NCI-H2107 (cell line): ENCODE results near the gene RALA.
A peak's percentile ranks its signal among the peaks of the same experiment; 100 is the strongest.
"Not testable (repeated sequence)": the region's sequence is repeated elsewhere in the genome, so short reads cannot be mapped to it uniquely, and the experiment has no call there.

Experiments
- DNase-seq: peaks from one replicate; lab custom pipeline; 2025; lab: John Stamatoyannopoulos, UW

RALA gene

DNA sequence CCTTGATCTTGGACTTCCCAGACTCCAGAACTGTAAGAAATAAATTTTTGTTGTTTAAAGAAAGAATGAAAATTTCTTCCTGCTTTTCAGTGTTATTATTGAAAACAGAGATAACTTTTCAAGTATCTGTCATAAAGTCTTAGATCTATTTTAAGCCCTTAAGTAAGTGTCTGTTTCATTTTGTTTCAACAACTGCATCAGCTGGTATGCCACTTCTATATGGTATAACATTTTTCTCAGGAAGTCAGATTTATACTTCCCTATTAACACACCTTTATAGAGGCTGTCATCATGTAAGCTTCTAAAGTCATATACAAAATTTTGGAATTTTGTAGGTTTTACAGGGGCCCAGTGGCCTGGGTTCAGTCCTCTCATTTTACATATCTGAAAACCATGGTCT, 24.4 kb downstream of the RALA start:
- no peak for DNase-seq

DNA sequence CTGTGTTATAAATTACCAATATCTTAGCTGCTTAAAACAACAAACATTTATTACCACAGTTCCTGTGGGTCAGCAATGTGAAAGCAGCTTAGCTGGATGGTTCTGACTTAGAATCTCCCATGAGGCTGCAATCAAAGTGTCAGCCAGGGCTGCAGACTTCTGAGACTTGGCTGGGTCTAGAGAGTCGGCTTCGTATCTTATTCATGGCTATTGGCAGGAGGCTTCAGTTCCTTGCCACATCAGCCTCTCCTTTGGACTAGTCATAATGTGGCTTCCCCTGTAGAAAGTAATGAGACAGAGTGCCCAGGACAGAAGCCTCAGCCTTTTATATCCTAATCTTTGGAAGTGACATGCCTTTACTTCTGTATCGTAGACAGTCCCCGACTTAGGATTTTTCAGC, 27.3 kb downstream of the RALA start:
- no peak for DNase-seq

DNA sequence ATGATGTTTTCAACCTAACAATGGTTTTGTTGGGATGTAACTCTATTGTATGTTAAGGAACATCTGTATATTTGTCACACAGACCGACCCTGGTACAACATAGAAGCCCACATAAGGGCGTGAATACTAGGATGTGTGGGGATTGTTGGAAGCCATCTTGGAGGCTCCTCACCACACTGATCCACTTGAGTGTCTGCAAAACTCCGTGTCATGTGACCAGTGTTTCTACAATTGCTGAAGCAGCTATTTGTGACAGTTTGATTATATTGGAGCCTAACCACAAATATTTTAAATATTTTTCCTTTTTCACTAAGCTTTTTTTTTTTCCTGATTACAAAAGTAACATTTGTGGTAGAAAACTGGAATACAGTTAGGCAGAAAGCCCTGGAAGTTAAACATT, 27.9 kb downstream of the RALA start:
- no peak for DNase-seq

DNA sequence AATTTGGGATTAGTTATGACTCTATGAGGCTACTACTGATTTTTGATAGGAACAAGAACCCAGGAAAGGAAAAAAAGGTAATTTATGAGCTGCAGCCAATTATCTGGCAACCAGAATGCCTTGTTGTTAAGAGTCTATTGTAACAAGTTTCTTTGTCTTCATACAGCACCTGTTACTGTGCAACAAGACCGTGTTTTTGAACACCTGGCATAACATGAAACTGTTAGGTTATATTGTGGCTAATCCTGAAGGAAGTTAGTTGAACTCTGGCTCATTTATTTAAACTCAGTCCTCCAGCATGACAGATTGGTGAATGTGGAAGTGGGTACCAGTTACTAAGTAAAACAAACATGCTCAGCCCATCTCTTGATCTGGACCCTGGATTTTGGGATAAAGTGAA, 33.0 kb downstream of the RALA start:
- peak; percentile 62 for DNase-seq

DNA sequence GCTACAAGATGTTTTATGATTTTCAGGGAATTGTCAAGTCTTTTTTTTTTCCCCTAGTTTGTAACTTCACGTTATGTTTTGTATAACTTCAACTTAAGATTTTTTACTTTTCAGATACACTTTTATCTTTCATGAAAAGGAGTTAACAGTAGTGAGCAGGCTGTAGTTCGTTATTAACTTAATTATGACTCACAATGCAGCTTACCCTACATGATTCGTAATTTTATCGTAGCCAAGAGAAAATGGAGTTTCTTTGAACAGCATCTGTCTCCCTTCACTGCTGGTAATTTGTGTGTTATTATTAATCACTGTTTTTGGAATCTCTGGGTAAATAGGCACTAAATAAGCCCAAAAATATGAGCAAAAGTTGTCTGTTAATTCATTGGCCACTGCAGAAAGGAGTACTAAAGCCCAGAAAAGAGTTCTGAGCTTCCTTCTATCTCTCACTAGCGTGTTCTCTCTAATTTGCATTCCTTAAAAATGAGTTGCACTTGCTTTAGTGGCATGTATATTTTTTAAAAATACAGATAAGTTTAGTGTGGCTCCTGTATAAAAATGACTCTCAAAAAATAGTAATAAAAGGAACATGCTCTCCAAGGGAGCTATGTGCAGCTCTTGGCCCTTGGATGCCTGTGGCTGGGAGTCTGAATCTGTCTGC, 36.1 kb downstream of the RALA start:
- DNase-seq: no peak

DNA sequence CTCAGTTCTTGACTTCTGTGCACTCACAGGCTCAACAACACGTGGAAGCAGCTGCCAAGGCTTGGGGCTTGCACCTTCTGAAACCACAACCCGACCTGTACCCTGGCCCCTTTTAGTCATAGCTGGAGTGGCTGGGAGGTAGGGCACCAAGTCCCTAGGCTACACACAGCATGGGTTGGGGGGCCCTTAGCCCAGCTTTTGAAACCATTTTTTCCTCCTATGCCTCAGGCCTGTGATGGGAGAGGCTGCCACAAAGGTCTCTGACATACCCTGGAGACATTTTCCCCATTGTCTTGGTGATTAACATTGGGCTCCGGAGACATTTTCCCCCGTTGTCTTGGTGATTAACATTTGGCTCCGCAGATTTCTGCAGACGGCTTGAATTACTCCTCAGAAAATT, 38.6 kb downstream of the RALA start:
- DNase-seq: no peak

DNA sequence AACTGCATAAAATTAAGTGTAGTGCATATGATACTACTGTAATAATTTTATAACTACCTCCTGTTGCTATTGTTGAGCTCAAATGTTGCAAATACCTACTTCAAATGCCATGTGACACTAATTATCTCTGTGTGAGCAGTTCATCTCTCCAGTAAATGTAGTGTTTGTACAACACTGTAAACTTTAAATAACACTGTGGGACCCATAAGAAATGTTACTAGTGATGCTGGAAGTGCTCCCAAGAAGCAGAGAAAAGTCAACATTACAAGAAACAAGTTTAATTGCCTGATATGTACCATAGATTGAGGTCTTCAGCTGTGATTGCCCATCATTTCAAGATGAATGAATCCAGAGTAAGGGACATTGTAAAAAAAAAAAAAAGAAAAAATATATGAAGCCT, 39.9 kb downstream of the RALA start:
- DNase-seq: no peak

DNA sequence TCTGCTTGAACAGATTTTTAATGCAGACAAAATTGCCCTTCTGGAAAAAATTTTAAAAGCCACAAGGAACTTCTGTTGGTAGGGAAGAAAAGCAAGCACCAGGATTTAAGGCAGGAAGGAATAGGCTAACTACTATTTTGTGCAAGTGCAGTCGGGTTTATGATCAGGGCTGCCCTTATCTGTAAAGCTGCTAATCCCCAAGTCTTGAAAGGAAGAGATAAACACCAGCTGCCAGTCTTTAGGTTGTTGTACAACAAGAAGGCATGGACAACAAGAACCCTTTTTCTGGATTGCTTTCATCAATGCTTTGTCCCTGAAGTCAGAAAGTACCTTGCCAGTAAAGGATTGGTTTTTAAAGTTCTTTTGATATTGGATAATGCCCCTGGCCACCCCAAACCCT, 40.7 kb downstream of the RALA start:
- DNase-seq: no peak

DNA sequence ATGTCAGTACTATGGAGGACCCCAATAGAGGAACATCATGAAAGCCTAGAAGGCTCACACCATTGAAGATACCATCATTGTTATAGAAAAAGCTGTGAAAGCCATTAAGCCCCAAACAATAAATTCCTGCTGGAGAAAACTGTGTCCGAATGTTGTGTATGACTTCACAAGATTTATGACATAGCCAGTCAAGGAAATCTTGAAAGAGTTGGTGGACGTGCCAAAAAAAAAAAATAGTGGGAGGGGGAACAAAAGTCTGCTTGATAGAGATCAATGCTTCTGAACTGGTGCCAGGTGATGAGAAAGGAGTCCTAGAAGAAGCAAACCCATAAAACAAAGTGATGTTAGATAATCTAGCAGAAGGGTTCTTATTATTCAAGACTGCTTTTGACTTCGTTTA, 41.2 kb downstream of the RALA start:
- no peak for DNase-seq

DNA sequence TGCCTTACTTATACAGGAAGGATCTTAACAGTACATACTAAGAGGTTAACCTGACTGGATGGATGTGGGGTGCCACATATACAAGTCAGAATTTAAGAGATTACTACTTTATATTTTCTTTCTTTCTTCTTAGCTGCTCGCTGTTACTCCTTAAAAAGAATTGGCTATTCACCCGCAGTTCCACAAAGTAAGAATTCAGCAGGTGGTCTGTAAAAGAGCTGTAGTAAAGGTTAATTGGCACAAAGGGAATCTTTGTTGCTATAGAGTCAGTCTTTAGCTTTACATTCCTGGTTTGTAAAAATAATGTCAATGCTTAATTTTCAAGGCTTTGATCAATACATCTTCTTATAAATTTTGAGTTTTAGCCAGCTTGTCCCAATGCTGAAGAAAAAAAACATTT, 43.2 kb downstream of the RALA start:
- DNase-seq: no peak

DNA sequence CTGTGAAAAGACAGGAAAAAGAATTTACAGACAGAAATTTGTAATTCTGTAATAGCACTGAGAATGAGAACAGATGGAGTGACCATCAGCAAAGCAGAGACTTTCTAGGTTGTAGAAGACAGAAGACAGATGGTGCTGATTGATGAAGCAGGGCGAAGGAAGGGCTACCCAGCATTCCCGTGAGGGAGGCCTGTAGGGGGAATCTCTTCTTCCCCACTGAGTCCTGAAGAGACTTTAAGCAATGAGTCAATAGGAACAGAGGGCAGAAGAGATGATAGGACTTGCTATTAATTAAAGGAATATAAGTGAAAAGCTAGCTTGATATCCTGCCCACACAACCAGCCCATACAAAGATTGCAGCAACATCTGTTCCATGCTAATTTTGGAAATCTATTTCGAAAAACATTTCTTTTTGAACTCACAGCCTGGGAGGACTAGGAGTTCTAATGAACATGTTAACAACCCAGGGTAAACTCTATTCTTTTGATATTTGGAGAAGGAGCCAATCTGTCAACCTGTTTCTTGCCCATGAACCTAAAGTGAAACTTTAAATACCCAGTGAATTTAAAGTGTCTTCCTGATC, 44.1 kb downstream of the RALA start:
- no peak for DNase-seq

DNA sequence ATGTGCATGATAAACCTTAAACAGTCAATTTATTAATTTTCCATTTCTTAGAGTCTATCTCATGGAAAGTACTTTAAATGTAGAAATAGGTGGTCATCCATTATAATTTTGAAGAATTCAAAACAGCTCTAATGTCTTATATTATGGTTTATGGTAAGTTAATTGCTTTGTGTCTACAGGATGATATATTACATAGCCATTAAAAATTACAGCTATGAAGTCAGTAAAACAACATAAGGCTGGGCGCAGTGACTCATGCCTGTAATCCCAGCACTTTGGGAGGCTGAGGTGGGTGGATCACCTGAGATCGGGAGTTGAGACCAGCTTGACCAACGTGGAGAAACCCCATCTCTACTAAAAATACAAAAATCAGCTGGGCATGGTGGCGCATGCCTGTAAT, 44.9 kb downstream of the RALA start:
- not testable (repeated sequence) for DNase-seq

DNA sequence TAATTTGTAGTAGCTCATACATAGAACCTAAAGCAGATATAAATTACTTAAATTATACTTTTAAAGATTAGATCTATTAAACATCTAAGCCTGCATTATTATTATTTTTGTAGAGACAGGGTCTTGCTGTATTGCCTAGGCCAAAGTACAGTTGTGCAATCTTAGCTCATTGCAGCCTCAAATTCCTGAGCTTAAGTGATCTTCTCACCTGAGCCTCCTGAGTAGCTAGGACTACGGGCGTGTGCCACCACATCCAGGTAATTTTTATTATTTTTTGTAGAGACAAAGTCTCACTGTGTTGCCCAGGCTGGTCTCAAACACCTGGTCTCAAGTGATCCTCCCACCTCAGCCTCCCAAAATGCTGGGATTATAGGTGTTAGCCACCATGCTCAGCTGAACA, 46.7 kb downstream of the RALA start:
- DNase-seq: no peak

DNA sequence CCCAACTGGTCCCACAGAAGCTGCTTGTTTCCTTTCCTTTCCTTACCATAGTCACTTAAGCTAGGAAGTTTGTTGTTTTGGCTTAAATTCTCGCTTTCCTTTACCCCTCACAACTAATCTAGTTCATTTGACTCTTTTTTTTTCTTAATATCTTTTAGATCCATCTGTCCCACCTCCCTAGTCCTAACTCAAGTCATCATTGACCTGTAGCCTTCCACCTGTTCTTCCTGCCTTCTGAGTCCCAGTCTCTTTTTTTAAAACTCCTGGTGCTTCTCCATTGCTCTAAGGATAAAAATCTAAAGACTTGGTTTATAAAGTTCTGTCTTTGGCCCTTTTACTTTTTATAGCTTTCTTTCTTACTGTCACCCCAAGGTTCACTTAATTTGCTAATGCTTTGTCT, 47.6 kb downstream of the RALA start:
- no peak for DNase-seq

DNA sequence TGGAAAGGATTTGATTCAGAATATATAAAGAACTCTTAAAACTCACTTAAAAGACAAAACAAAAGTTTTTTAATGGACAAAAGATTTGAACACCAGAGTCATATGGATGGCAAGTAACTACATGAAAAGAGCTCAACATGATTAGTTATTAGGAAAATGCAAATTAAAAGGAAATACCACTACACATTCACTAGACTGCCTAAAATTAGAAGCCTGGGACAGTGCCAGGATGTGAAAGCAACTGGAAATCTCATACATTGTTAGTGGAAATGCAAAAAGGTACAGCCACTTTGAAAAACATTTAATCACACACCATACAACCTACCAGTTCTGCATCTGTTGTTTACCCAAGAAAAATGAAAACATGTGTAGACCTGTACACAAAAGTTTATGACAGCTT, 48.8 kb downstream of the RALA start:
- no peak for DNase-seq

DNA sequence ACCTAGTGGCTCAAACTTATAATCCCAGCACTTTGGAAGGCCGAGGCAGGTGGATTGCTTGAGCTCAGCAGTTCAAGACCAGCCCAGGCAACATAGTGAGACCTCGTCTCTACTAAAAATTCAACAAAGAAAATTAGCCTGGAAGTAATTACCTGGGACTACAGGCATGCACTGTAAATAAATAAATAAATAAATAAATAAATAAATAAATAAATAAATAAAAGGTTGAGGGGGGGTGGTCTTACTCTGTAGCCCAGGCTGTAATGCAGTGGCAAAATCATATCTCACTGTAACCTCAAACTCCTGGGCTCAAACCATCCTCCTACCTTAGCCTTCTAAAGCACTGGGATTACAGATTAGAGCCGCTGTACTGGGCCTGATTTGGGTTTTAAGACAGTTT, 50.5 kb downstream of the RALA start:
- no peak for DNase-seq

DNA sequence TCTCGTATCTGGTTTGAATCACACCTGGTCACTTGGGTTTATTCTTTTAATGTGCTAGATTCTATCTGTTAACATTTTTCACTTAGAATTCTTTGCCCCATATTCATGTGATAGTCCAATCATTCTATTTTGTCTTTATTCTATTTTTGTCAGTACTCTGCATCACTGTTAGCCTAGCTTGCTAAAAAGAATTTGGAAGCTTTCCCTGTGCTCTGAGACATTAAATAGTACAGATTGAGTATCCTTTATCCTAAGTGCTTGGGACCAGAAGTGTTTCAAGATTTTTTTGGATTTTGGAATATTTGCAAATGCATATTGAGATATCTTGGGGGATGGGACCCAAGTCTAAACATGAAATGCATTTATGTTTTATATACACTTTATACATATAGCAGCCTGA, 51.0 kb downstream of the RALA start:
- DNase-seq: no peak

DNA sequence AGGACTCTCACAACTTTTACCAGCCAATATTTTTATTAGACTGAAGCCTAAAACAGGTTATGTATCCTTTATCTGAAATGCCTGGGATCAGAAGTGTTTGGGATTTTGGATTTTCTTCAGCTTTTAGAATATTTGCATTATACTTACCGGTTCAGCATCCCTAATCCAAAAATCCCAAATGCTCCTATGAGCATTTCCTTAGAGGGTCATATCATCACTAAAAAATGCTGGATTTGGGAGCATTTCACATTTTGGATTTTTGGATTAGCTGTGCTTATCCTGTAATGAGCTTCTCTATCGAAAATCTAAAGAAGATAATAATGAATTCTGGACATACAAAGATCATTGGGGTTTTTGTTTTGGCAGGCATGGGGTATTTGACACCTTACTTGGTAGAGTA, 53.0 kb downstream of the RALA start:
- DNase-seq: no peak

DNA sequence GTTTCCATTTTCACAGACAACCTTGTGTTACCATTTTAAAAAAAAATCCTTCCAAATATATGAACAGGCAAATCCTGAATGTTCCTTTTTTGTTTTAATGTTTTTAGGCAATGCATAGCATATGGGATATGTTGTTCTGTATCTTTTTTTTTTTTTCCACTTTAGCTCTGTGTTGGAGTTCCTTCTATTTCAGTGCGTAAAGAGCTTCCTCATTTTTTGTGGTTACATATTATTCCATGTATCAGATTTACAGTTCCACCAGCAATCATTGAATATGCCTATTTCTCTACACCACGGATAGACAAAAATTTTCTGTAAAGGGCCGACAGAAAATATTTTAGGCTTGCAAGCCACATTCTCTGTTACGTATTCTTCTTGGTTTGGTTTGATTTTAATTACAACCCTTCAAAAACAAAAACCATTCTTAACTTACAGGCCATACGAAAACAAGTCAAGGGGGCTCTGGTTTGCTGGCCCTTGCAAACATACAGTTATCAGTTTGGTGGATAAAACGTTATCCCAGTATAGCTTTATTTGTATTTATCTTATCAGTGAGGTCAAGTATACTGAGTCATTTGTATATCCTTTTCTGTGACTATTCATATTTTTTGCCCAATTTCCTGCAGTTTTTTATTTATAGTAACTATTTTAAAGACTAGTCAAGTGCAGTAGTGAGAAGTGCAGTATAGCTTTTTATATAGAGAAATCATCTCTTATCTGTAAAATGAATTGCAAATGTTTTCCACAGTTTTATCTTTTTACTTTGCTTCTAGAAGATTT, 55.7 kb downstream of the RALA start:
- no peak for DNase-seq

DNA sequence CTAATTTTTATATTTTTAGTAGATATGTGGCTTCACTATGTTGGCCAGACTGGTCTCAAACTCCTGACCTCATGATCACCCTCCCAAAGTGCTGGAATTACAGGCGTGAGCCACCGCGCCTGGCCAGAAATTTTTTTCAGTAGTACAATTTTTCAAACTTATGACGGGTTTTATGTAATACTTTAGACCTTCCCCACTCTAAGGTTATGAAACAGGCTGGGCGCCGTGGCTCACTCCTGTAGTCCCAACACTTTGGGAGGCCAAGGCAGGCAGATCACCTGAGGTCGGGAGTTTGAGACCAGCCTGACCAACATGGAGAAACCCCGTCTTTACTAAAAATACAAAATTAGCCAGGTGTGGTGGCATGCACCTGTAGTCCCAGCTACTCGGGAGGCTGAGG, 56.5 kb downstream of the RALA start:
- not testable (repeated sequence) for DNase-seq

DNA sequence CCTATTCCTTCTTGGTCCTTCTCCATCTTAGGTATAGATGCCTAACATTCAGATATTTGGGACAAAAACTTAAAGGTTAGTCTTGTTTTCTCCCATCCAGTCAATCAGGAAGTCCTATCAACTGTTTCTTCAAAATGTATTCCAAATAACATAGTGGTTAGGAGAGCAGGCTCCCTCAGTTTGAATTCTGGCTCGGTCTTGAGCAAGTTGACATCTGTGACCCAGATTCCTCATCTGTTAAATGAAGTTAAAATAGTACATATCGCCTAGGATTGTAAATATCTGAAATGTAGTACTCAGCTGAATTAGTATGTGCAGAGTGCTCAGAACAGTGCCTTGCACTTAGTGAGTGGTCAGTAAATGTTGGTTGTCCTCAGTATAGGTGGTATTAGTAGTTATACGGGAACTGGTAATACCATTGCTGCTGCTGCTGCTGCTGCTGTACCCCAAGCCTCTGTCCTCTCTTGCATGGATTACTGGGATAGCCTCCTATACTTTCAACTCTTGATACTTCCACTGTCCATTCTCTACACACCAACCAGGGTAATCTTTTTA, 58.6 kb downstream of the RALA start:
- no peak for DNase-seq

DNA sequence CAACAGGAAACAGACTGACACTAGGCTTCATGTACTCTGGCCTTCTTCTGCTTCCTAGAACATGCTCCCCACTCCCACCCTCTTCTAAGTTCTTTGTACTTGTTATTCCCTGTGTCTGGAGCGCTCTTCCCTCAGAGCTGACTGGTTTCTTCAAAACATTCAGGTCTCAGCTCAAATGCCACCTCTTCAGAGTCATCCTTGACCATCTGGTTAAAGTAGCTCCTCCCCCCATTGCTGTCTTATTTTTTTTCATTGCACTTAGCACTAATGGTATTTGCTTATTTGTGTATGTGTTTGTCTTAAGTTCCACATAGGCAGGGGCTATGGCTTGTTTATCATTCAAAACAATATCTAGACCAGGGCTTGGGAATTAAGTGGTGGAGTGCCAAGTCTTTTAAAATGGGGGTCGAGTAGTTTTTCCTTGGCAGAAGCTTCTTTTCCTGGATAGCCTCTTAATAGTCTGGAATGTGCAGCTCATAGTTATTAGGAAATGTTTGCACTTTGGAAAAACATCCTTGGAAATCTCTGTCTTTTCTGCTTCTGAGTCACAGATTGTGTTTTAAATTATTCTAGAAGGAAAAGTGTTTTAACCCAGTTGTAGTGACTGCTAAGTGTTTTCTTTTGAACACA, 60.0 kb downstream of the RALA start:
- no peak for DNase-seq
